Measurements from ENCODE around the gene FKBP10. TPM values are rescaled to one million over a fixed set of nuclear protein-coding genes. Genes with fewer than 3 reads are reported as not detected.

Gene FKBP10
- total and polyA plus RNA-seq, 10 of the 15 experiments (the other 5 are each of a cell fraction or from before 2014, with no cell fraction given): 0.02 to 4.7 (median 1.8) TPM

GRCh38 chr17:41772218-41772585, 40.6 kb upstream of the FKBP10 start:
- no peaks in the 10 kb centered on the region for H3K4me1 ChIP-seq (ENCODE audit: control insufficient read depth, insufficient read depth, low read length)
- TF ChIP-seq NR2F1 (conservative IDR thresholded peaks at IDR 0.05) (no peak), WRNIP1 (IDR thresholded peaks at IDR 0.05; ENCODE audit: borderline replicate concordance, low read depth, low read length) (no peak), SRF (IDR thresholded peaks at IDR 0.05; ENCODE audit: low read depth in 2 of 2, low read length in 2 of 2) (no peak), ATF2 (IDR thresholded peaks at IDR 0.05; ENCODE audit: low read length) (no peak), MEF2A (IDR thresholded peaks at IDR 0.05; ENCODE audit: insufficient read depth, low read depth, low read length) (no peak), CEBPZ (IDR thresholded peaks at IDR 0.05; ENCODE audit: low read depth, low read length) (no peak), YY1 (IDR thresholded peaks at IDR 0.05; ENCODE audit: low read depth, low read length) (no peak), GATAD2B (conservative IDR thresholded peaks at IDR 0.05; ENCODE audit: low read depth) (no peak), KAT2A (conservative IDR thresholded peaks at IDR 0.05; ENCODE audit: control insufficient read depth, low read depth, low read length) (no peak), SREBF2 (IDR thresholded peaks at IDR 0.05; ENCODE audit: low read length) (no peak), ZNF217 (IDR thresholded peaks at IDR 0.05) (no peak), PML (IDR thresholded peaks at IDR 0.05; ENCODE audit: low read length) (no peak), PAX8 (IDR thresholded peaks at IDR 0.05) (no peak), NKRF (conservative IDR thresholded peaks at IDR 0.05) (no peak), CREB1 (IDR thresholded peaks at IDR 0.05; ENCODE audit: low read depth) (no peak)
- H3K79me2 ChIP-seq (ENCODE audit: control insufficient read depth, insufficient read depth, low read length): peaks cover 4% of the 10 kb centered on the region
- no peak for DNase-seq (ENCODE audit: low read depth, low spot score)
- no peaks in the 10 kb centered on the region for H3K36me3 ChIP-seq (ENCODE audit: control insufficient read depth in 2 of 2, insufficient read depth in 2 of 2, low read length in 1 of 2)
- in situ Hi-C loops (cut with MboI) (no loop called here), intact Hi-C loops (cut with micrococcal nuclease; ENCODE audit: unreplicated experiment) (no loop called here)
- no peak for FAIRE-seq
- no peaks in the 10 kb centered on the region; a peak in 1 of 4 replicates for H3K27me3 ChIP-seq (replicated peaks in 1 of 2; ENCODE audit: control insufficient read depth in 2 of 2, insufficient read depth in 2 of 2, low read length in 1 of 2)
- ChIA-PET SMC1A (ENCODE audit: uncharacterized antibody, unreplicated experiment) (interaction anchor here (0.7 to 2.4 kb wide), 2 partner anchors 14 to 93 kb away, joined by 3 to 8 read pairs; partner anchors contain the start of genes JUP and KLHL11), CTCF (interaction anchor here (1.3 kb wide), 1 partner anchor 15 kb away, joined by 3 read pairs; the partner anchor contains the start of gene JUP), POLR2A (no interaction called here), RAD21 (ENCODE audit: unreplicated experiment) (interaction anchor here (0.6 to 1.0 kb wide), 2 partner anchors 77 to 90 kb away, joined by 3 read pairs; no protein-coding TSS in a partner anchor)
- H3K4me3 ChIP-seq: no peak overlapping the region
- H3K9me3 ChIP-seq (replicated peaks; ENCODE audit: control insufficient read depth, insufficient read depth, low read length): no peaks in the 10 kb centered on the region
- H3K27ac ChIP-seq (ENCODE audit: control insufficient read depth, insufficient read depth): 0 out of 2 replicates have a peak overlapping the region, but pooled peaks have one; percentile 35
- 30% methylated on average over 4 of the region's 4 CpGs for WGBS (ENCODE audit: insufficient coverage, insufficient replicate concordance, low lambda C conversion rate, missing lambda C conversion rate)
- H2AFZ ChIP-seq (ENCODE audit: control insufficient read depth, low read depth, low read length): peak overlapping the region; percentile 69
- no peak overlapping the region for H3K9ac ChIP-seq (ENCODE audit: control insufficient read depth, insufficient read depth, low read length)
- ATAC-seq: no peak
- no TSS peak for BruUV-seq (replicated peaks)
- H4K20me1 ChIP-seq (ENCODE audit: control insufficient read depth, insufficient read depth): no peaks in the 10 kb centered on the region
- H3K4me2 ChIP-seq (ENCODE audit: control insufficient read depth, insufficient read depth): no peak overlapping the region

Data from GM12878 (cell line).